Fibroblast of lung (primary cell): ENCODE data around the gene PROK1.

Experiments
- CTCF ChIP-seq, 2 donors: IDR thresholded peaks in 1 of 2; conservative IDR thresholded peaks in 1 of 2; 1 replicate in 1 of 2; 2 replicates in 1 of 2; pipeline ENCODE4 v1.5.1; 2011 to 2012; ENCODE audit warnings: low read length in 2 of 2, control low read depth in 1 of 2, inconsistent platforms in 1 of 2, low read depth in 1 of 2, mild to moderate bottlenecking in 1 of 2
- EZH2 ChIP-seq: IDR thresholded peaks from 2 replicates; pipeline ENCODE4 v1.5.1; 2012; ENCODE audit warnings: low read length, control low read depth, mild to moderate bottlenecking; ENCODE audit errors: missing control alignments

GRCh38 chr1:110487726-110488125 lies 36.8 kb downstream of the PROK1 start:
- TF ChIP-seq EZH2 (no peak), CTCF (conservative IDR thresholded peaks at IDR 0.05 in 1 of 2, IDR thresholded peaks at IDR 0.05 in 1 of 2; ENCODE audit: low read depth in 1 of 2, low read length in 2 of 2) (no peak)
